GM19328 (cell line): ENCODE results near the gene TOMM5.

Experiments used
- ATAC-seq: cut with Tn5 transposase; IDR thresholded peaks from one replicate; pipeline ENCODE4 v1.9.1; 2021; ENCODE audit warnings: mild to moderate bottlenecking, moderate library complexity; ENCODE audit not compliant: unreplicated experiment

TOMM5 gene

DNA sequence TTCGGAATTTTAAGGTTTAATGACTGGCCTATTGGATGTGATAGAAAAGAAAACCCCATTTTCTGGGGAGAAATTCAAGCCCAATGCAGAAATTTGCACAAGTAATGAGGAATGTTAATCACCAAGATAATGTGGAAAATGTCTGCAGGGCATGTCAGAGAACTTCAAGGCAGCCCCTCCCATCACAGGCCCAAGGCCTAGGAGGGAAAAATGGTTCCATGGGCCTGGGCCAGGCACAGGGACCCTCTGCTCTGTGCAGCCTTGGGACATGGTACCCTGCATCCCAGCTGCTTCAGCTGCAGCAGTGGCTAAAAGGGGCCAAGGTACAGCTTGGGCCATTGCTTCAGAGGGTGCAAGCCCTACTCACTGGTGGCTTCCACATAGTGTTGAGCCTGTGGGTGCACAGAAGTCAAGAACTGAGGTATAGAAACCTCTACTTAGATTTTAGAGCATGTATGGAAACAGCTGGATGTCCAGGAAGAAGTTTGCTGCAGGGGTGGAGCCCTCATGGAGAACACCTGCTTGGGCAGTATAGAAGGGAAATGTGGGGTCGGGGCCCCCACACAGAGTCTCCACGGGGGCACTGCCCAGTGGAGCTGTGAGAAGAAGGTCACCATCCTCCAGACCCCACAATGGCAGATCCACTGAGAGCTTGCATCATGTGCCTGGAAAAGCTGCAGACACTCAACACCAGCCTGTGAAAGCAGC, 28.4 kb downstream of the TOMM5 start:
- no peak for ATAC-seq

- ATAC-seq: no peak
Measured at GRCh38 chr9:37562826-37563225, 29.6 kb downstream of the TOMM5 start.

GRCh38 chr9:37561682-37562081, 30.7 kb downstream of the TOMM5 start:
- ATAC-seq: no peak

DNA sequence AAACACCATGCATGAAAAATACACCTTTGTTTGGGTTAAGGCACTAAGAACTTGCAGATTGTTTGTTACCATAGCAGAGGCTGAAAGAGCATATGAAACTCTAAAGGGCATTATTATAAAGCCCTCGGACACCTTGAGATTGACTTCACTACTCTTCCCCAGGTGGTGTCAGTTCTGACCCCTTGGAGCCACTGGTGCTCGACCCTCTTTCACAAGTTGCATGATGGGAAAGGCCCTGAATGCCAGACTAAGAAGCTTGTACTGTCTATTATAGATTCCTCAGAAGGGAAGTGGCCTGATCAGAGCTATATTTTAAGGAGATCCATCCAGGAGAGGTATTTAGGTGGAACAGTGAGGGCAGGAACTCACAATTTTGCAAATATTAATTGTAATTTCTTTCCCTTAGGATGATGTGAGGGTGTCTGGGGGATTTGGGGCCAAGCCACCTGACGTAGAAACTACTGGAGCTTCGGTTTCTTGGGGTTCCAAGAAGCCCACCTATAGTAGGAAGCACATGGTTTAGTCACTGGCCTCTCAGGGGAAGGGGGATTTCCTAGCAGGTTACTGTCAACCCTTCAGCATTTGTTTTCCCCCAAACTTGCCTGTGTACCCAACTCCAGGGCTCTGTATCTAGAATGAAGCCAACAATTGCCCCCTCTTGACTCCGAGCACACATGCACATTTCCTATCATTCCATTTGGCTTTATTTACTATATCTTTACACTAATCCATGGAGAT, 32.4 kb downstream of the TOMM5 start:
- no peak for ATAC-seq

DNA sequence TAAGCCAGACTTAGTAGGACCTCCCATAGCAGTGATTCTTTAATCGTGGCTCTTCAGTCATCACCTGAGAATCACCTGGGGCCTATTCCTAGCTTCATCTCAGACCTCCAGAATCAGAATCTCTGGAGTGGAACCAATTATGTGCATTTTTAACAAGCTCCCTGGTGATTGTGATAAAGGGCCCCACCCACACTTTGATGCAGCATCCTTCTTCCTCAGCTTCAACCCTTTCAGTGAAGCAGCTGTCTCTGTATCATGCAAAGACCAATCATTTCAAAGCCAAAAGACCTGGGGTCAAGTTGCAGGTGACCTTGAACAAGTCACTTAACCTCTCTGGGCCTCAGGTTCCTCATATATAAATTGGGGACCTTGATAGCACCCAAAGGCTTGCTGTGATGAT, 33.3 kb downstream of the TOMM5 start:
- ATAC-seq: no peak

- ATAC-seq: no peak
Measured at GRCh38 chr9:37555786-37556185, 36.6 kb downstream of the TOMM5 start.

- no peak for ATAC-seq
Measured at GRCh38 chr9:37554318-37554717, 38.1 kb downstream of the TOMM5 start.

DNA sequence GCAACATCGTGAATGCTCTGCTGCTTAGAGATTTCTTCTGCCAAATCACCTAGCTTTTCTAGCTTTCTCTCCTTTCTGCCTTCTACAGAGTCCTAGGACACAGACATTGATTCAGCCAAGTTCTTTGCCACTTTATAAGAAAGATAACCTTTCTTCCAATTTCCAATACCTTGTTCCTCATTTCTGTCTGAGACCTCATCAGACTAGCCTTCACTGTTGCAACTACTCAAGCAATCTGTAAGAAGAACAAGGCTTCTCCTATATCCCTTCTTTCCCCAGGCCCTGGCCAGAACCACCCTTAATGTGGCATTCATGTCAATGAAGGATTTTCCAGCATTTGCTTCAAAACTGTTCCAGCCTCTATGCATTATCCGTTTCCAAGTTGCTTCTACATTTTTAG, 40.5 kb downstream of the TOMM5 start:
- no peak for ATAC-seq

DNA sequence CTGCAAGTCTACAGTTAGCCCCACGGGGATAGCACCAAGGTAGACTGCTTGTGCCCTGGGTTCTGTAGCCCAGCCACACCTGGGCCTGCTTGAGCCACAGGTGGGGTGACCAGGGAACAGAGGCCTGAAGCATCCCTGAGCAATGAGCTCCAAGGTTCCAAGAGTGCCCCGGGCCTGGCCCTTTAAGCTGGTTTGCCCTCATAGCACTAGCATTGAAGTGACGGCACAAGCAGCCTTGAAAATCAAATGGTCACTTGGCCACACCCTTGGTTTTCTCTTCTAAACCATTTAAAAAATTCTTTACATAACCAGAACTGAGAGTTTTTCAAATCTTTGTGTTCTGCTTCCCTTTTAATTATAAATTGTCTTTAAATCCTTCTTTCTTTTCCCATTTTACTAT, 40.9 kb downstream of the TOMM5 start:
- ATAC-seq: no peak

DNA sequence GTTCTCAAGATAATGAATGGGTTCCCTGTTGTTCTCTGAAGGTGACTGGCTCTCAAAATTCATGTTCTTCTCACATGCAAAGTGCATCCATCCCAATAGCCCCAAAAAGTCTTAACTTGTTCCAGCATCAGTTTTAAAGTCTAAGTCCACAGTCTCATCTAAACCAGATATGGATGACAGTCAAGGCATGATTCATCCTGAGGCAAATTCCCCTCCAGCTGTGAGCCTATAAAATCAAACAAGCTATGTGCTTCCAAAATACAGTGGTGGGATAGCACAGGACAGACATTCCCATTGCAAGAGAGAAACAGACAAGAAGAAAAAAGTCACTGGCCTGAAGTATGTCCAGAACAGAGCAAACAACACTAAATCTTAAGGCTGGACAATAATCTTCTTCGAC, 41.6 kb downstream of the TOMM5 start:
- no peak for ATAC-seq

DNA sequence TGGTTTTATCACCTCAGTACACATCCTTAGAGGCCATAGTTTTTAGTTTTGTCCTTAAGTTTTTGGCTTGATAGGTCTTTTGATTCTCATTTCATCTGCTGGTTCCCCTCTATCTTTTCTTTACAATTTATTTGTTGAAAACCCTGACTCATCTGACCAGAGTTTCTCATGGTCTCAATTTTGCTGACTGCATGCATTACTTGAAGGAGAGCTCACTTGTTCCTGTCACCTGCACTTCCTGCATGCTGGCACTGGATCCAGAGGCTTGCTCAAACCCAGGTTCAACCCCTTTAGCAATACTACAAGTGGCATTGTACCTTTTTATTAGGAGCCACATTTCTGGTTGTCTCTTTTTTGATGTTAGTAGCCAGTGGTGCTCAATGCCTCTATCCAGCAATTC, 42.9 kb downstream of the TOMM5 start:
- no peak for ATAC-seq

DNA sequence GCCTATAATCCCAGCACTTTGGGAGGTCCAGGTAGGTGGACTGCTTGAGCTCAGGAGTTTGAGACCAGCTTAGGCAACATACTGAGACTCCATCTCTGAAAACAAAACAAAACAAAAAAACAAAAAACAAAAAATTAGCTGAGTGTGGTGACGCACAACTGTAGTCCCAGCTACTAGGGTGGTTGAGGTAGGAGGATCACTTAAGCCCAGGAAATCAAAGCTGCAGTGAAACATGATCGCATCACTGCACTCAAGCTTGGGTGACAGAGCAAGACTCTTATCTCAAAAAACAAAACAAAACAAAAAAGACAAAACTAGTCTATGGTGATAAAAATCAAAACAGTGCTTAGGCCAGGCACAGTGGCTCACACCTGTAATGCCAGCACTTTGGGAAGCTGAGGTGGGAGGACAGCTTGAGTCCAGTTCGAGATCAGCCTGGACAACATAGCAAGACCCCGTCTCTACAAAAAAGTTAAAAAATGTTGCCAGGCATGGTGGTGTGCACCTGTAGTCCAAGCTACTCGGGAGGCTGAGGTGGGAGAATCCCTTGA, 45.0 kb downstream of the TOMM5 start:
- ATAC-seq: no peak

DNA sequence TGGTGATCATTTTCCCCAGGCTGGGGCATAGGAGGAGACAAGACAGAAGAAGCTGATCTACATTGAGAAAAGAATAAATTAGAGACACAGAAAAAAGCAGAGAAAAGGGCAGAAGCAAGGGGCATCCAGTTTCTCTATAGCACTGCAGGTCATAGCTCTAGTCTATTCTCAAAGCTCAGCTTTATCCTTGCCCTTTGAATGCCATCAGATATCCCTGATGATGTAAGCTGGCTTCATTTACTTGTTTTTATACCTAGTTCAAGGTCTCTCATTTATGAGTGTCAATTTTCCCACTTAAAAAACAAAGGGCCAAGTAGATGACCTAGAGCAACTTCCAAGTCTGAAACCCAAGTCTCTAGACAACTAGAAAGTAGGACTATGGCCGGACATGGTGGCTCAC, 48.9 kb downstream of the TOMM5 start:
- ATAC-seq: no peak

DNA sequence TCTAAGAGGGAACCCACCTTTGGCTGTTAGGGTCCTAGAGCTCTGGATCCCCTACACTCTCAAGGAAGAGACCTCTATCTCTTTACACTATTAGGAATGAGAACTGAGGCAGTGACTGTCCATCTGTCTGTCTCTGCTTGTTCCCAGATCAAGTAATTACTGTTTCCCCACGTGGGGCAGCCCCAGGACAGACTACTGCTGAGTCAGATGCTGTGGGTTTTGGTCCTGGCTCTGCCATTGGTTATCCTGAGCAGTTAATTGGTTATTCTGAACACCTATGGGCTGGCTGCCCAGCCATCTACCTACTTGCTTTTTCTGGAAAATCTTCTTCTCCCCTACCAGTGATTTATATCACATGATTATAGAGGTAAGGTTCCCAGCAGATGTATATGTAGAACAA, 49.5 kb downstream of the TOMM5 start:
- ATAC-seq: no peak

GRCh38 chr9:37542488-37542887, 49.9 kb downstream of the TOMM5 start:
- no peak for ATAC-seq

- no peak for ATAC-seq
Measured at GRCh38 chr9:37541465-37541864, 50.9 kb downstream of the TOMM5 start.

DNA sequence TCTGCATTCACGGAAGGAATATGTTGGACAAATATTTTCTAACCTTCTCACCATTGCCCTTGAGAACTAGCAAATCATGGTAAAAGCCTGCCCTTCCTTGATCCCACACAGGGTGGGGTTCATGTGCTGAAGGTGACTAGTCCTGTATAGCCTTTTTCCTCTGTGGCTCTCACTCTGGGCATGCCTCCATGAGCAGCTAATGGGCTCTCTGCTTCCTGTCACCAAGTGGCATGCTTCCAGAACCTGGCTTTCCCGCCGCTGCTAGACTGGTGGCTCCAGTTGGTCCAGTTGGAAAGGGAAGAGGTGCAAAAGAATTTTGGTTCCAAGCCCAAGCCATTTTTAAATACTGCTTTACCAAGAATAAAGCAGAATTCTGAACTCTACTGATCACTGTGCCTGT, 51.8 kb downstream of the TOMM5 start:
- ATAC-seq: no peak

GRCh38 chr9:37539634-37540033, 52.8 kb downstream of the TOMM5 start:
- no peak for ATAC-seq
